ENCODE measurements around the gene CLDND2.
"Not testable (repeated sequence)": the region's sequence is repeated elsewhere in the genome, so short reads cannot be mapped to it uniquely, and the experiment has no call there.

CLDND2 gene

GRCh38 chr19:51410950-51411748 is 42.3 kb upstream of the CLDND2 start:
- TF ChIP-seq CTCF (IDR thresholded peaks at IDR 0.05; ENCODE audit: low read depth, low read length, missing control alignments), result no peak
- no peak overlapping the region for H3K27ac ChIP-seq

GRCh38 chr19:51407511-51408131 is 38.8 kb upstream of the CLDND2 start:
- DNase-seq, result peak; percentile 23
- no peaks in the 10 kb centered on the region for H3K27me3 ChIP-seq (replicated peaks)
- in situ Hi-C loops (cut with HindIII; ENCODE audit: low pct_ligation_motif_present, low sequenced_read_pairs), result no loop called here
- no peak overlapping the region for H3K4me3 ChIP-seq (ENCODE audit: low read depth, low read length)
- H3K36me3 ChIP-seq (replicated peaks), result no peaks in the 10 kb centered on the region
- TF ChIP-seq CTCF (IDR thresholded peaks at IDR 0.05; ENCODE audit: low read depth, low read length, missing control alignments), result peak; percentile 33
- H3K27ac ChIP-seq, result no peak overlapping the region

More at GRCh38 chr19:51410950-51411748, 42.3 kb upstream of the CLDND2 start:
- in situ Hi-C loops (cut with HindIII; ENCODE audit: low pct_ligation_motif_present, low sequenced_read_pairs), result no loop called here
- DNase-seq, result no peak
- no peaks in the 10 kb centered on the region for H3K27me3 ChIP-seq (replicated peaks)
- no peak overlapping the region for H3K4me3 ChIP-seq (ENCODE audit: low read depth, low read length)
- no peaks in the 10 kb centered on the region for H3K36me3 ChIP-seq (replicated peaks)

GRCh38 chr19:51402117-51402516 is 33.3 kb upstream of the CLDND2 start:
- in situ Hi-C loops (cut with HindIII; ENCODE audit: low pct_ligation_motif_present, low sequenced_read_pairs), result no loop called here
- Histone ChIP-seq H3K27ac (no peak overlapping the region), H3K4me3 (ENCODE audit: low read depth, low read length) (no peak overlapping the region), H3K36me3 (replicated peaks) (no peaks in the 10 kb centered on the region), H3K27me3 (replicated peaks) (no peaks in the 10 kb centered on the region)
- TF ChIP-seq CTCF (IDR thresholded peaks at IDR 0.05; ENCODE audit: low read depth, low read length, missing control alignments), result no peak
- no peak for DNase-seq

- H3K27ac ChIP-seq; H3K36me3 ChIP-seq (replicated peaks); H3K27me3 ChIP-seq (replicated peaks); in situ Hi-C loops (cut with HindIII; ENCODE audit: low pct_ligation_motif_present, low sequenced_read_pairs); H3K4me3 ChIP-seq (ENCODE audit: low read depth, low read length); DNase-seq: not testable (repeated sequence)
Measured at GRCh38 chr19:51399936-51400335, 31.1 kb upstream of the CLDND2 start.

- TF ChIP-seq CTCF (IDR thresholded peaks at IDR 0.05; ENCODE audit: low read depth, low read length, missing control alignments), result no peak
- in situ Hi-C loops (cut with HindIII; ENCODE audit: low pct_ligation_motif_present, low sequenced_read_pairs), result no loop called here
- Histone ChIP-seq H3K4me3 (ENCODE audit: low read depth, low read length) (no peak overlapping the region), H3K27me3 (replicated peaks) (no peaks in the 10 kb centered on the region), H3K36me3 (replicated peaks) (no peaks in the 10 kb centered on the region), H3K27ac (no peak overlapping the region)
- no peak for DNase-seq
Measured at GRCh38 chr19:51399231-51399630, 30.4 kb upstream of the CLDND2 start.

- Histone ChIP-seq H3K36me3 (replicated peaks) (no peaks in the 10 kb centered on the region), H3K4me3 (ENCODE audit: low read depth, low read length) (no peak overlapping the region), H3K27ac (no peak overlapping the region), H3K27me3 (replicated peaks) (no peaks in the 10 kb centered on the region)
- peak; percentile 47 for TF ChIP-seq CTCF (IDR thresholded peaks at IDR 0.05; ENCODE audit: low read depth, low read length, missing control alignments)
- in situ Hi-C loops (cut with HindIII; ENCODE audit: low pct_ligation_motif_present, low sequenced_read_pairs), result no loop called here
- no peak for DNase-seq
Measured at GRCh38 chr19:51398096-51398704, 29.4 kb upstream of the CLDND2 start.

- H3K27ac ChIP-seq; H3K36me3 ChIP-seq (replicated peaks); in situ Hi-C loops (cut with HindIII; ENCODE audit: low pct_ligation_motif_present, low sequenced_read_pairs); H3K4me3 ChIP-seq (ENCODE audit: low read depth, low read length); H3K27me3 ChIP-seq (replicated peaks): not testable (repeated sequence)
- DNase-seq, result peak; percentile 18
Measured at GRCh38 chr19:51397453-51397852, 28.6 kb upstream of the CLDND2 start.
